Astrocyte of the hippocampus (primary cell): ENCODE measurements around the gene CENPP.
A peak's percentile ranks its signal among the peaks of the same experiment; 100 is the strongest.

Experiments
- DNase-seq: peaks from one replicate; pipeline ENCODE4 v3.0.0; 2011; ENCODE audit warnings: low read depth, low spot score

CENPP gene

GRCh38 chr9:92507496-92507895 is 181.7 kb downstream of the CENPP start:
- DNase-seq, result no peak

GRCh38 chr9:92508018-92508820 is 182.5 kb downstream of the CENPP start:
- DNase-seq, result no peak

- no peak for DNase-seq
Observed at GRCh38 chr9:92509050-92509449, 183.3 kb downstream of the CENPP start.

- no peak for DNase-seq
Observed at GRCh38 chr9:92510747-92511146, 185.0 kb downstream of the CENPP start.

- DNase-seq, result peak; percentile 38
Observed at GRCh38 chr9:92512622-92513021, 186.9 kb downstream of the CENPP start.

GRCh38 chr9:92513349-92513748 is 187.6 kb downstream of the CENPP start:
- no peak for DNase-seq

- no peak for DNase-seq
Observed at GRCh38 chr9:92514635-92515034, 188.9 kb downstream of the CENPP start.

- no peak for DNase-seq
Observed at GRCh38 chr9:92516521-92516920, 190.8 kb downstream of the CENPP start.

GRCh38 chr9:92517046-92517445 is 191.3 kb downstream of the CENPP start:
- no peak for DNase-seq

GRCh38 chr9:92518199-92518598 is 192.4 kb downstream of the CENPP start:
- DNase-seq, result no peak

- no peak for DNase-seq
Observed at GRCh38 chr9:92520837-92521236, 195.1 kb downstream of the CENPP start.

- DNase-seq, result no peak
Observed at GRCh38 chr9:92522983-92523970, 197.5 kb downstream of the CENPP start.

GRCh38 chr9:92524881-92525280 is 199.1 kb downstream of the CENPP start:
- DNase-seq, result no peak

GRCh38 chr9:92525306-92525705 is 199.6 kb downstream of the CENPP start:
- DNase-seq, result peak; percentile 47

GRCh38 chr9:92527291-92527828 is 201.6 kb downstream of the CENPP start:
- DNase-seq, result no peak

GRCh38 chr9:92527832-92528521 is 202.2 kb downstream of the CENPP start:
- no peak for DNase-seq

- no peak for DNase-seq
Observed at GRCh38 chr9:92528522-92528849, 202.7 kb downstream of the CENPP start.

GRCh38 chr9:92529124-92529523 is 203.4 kb downstream of the CENPP start:
- no peak for DNase-seq

GRCh38 chr9:92530893-92531292 is 205.1 kb downstream of the CENPP start:
- DNase-seq, result no peak

GRCh38 chr9:92534204-92534603 is 208.5 kb downstream of the CENPP start:
- DNase-seq, result no peak

GRCh38 chr9:92534674-92535073 is 208.9 kb downstream of the CENPP start:
- no peak for DNase-seq
